K562 (cell line): ENCODE results near the gene PPIL6.
A peak's percentile ranks its signal among the peaks of the same experiment; 100 is the strongest.

Source experiments
- CEBPB ChIP-seq: fragments of 450-650 bp; IDR thresholded peaks from 2 replicates; pipeline ENCODE4 v1.6.1; 2016; ENCODE audit warnings: missing genetic modification characterization, missing compliant biosample characterization
- DPF2 ChIP-seq: fragments of 450-650 bp; IDR thresholded peaks from 2 replicates; pipeline ENCODE4 v1.6.1; 2016
- ZNF586 ChIP-seq: fragments of 450-650 bp; formaldehyde crosslinking; conservative IDR thresholded peaks from 2 replicates; pipeline ENCODE4 v1.4.0; 2020; ENCODE audit warnings: mild to moderate bottlenecking, moderate library complexity

- TF ChIP-seq DPF2 (no peak), ZNF586 (CRISPR knock-in tag) (no peak), CEBPB (tag) (peak; percentile 66)
These were observed 22.8 kb downstream of the PPIL6 start for GRCh38 chr6:109417646-109418045.
